Brain microvascular endothelial cell (primary cell): ENCODE results near the gene C1QL4.
A peak's percentile ranks its signal among the peaks of the same experiment; 100 is the strongest.

Source experiments
- DNase-seq: peaks from one replicate; pipeline ENCODE4 v3.0.0-alpha.2; 2020
- H3K27ac ChIP-seq: fragments of 250-450 bp; sonication (Bioruptor Pico); 2 replicates; pipeline ENCODE4 v1.5.1; 2020; ENCODE audit warnings: mild to moderate bottlenecking, moderate library complexity
- H3K27me3 ChIP-seq: fragments of 250-450 bp; sonication (Bioruptor Pico); replicated peaks from 2 replicates; pipeline ENCODE4 v1.5.1; 2020; ENCODE audit warnings: mild to moderate bottlenecking
- H3K36me3 ChIP-seq: fragments of 250-450 bp; sonication (Bioruptor Pico); replicated peaks from 2 replicates; pipeline ENCODE4 v1.5.1; 2020; ENCODE audit warnings: mild to moderate bottlenecking
- H3K4me3 ChIP-seq: 2 replicates; pipeline ENCODE4 v1.5.1; 2011; ENCODE audit warnings: low read depth, mild to moderate bottlenecking, control low read depth, low read length, moderate library complexity
- CTCF ChIP-seq: IDR thresholded peaks from 2 replicates; pipeline ENCODE4 v1.5.1; 2011; ENCODE audit warnings: low read depth, mild to moderate bottlenecking, moderate library complexity, low read length, control low read depth, inconsistent platforms; ENCODE audit errors: missing control alignments
- in situ Hi-C: cut with HindIII; loops from 2 replicates; pipeline ENCODE4 v1.10.0; 2017; ENCODE audit warnings: low sequenced_read_pairs, low pct_ligation_motif_present

C1QL4 gene

DNA sequence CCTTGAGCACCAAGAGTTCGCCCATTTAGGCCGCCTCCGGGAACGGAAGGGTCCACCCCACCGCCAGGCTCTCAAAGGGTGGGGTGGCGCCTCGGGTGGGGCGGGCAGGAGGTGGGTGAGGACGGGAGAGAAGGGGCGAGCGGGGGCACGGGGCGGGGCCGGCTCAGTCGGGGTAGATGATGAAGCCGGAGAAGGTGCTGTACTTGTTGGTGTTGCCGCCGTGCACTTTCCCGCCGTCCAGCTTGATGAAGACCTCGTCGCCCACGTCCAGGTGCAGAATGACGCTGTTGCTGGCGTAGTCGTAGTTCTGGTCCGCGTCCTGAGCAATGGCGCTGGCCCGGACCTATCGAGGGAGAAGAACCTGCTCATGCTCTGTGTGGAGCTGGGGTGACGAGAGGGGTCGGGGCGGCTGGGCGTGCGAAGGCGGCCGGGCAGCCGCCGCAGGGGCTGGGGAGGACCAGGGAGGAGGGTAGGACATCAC lies 4.1 kb downstream of the C1QL4 start:
- no peak overlapping the region for H3K27ac ChIP-seq
- no peaks in the 10 kb centered on the region for H3K36me3 ChIP-seq
- in situ Hi-C loops = no loop called here
- TF ChIP-seq CTCF = no peak
- peaks cover 35% of the 10 kb centered on the region for H3K27me3 ChIP-seq
- peak overlapping the region; percentile 12 for H3K4me3 ChIP-seq
- DNase-seq = no peak

- in situ Hi-C loops = no loop called here
- DNase-seq = no peak
- Histone ChIP-seq H3K27me3 (peaks cover 31% of the 10 kb centered on the region), H3K36me3 (no peaks in the 10 kb centered on the region), H3K4me3 (no peak overlapping the region), H3K27ac (no peak overlapping the region)
- no peak for TF ChIP-seq CTCF
Measured at GRCh38 chr12:49332441-49332861, 4.5 kb downstream of the C1QL4 start.

GRCh38 chr12:49331380-49332222 lies 5.4 kb downstream of the C1QL4 start:
- Histone ChIP-seq H3K4me3 (no peak overlapping the region), H3K27ac (no peak overlapping the region), H3K36me3 (no peaks in the 10 kb centered on the region), H3K27me3 (peaks cover 27% of the 10 kb centered on the region)
- TF ChIP-seq CTCF = peak; percentile 94
- in situ Hi-C loops = no loop called here
- DNase-seq = peak; percentile 74

DNA sequence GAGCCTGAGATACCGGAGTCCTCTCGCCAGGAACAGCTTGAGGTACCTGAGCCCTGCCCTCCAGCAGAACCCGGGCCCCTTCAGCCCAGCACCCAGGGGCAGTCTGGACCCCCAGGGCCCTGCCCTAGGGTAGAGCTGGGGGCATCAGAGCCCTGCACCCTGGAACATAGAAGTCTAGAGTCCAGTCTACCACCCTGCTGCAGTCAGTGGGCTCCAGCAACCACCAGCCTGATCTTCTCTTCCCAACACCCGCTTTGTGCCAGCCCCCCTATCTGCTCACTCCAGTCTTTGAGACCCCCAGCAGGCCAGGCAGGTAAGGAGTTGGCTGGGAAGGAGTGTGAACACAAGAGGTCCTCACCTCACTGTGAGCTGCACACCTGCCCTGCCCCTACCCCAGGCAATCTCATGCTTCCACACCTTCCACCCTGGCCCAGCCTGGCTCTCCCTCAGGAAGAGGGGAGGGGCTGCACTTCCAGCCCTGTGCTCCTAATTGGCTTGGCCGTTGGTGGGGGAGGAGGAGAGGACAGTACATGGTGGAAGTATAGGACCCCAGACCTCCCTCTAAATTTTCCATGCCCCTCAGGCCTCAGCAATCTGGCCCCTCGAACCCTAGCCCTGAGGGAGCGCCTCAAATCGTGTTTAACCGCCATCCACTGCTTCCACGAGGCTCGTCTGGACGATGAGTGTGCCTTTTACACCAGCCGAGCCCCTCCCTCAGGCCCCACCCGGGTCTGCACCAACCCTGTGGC lies 6.2 kb downstream of the C1QL4 start:
- no peak overlapping the region for H3K27ac ChIP-seq
- no peak overlapping the region for H3K4me3 ChIP-seq
- in situ Hi-C loops = no loop called here
- H3K27me3 ChIP-seq = peaks cover 19% of the 10 kb centered on the region
- no peak for DNase-seq
- no peaks in the 10 kb centered on the region for H3K36me3 ChIP-seq
- TF ChIP-seq CTCF = no peak

- Histone ChIP-seq H3K27me3 (peaks cover 12% of the 10 kb centered on the region), H3K36me3 (no peaks in the 10 kb centered on the region), H3K27ac (no peak overlapping the region), H3K4me3 (no peak overlapping the region)
- no peak for TF ChIP-seq CTCF
- in situ Hi-C loops = no loop called here
- no peak for DNase-seq
Measured at GRCh38 chr12:49330032-49330619, 6.9 kb downstream of the C1QL4 start.
